ENCODE measurements around the gene EIF2S2. TPM values are rescaled to one million over a fixed set of nuclear protein-coding genes. Genes with fewer than 3 reads are reported as not detected.

Gene EIF2S2
- total and polyA plus RNA-seq, 2 experiments from 2014 or later: 40.9 to 75.8 TPM

DNA sequence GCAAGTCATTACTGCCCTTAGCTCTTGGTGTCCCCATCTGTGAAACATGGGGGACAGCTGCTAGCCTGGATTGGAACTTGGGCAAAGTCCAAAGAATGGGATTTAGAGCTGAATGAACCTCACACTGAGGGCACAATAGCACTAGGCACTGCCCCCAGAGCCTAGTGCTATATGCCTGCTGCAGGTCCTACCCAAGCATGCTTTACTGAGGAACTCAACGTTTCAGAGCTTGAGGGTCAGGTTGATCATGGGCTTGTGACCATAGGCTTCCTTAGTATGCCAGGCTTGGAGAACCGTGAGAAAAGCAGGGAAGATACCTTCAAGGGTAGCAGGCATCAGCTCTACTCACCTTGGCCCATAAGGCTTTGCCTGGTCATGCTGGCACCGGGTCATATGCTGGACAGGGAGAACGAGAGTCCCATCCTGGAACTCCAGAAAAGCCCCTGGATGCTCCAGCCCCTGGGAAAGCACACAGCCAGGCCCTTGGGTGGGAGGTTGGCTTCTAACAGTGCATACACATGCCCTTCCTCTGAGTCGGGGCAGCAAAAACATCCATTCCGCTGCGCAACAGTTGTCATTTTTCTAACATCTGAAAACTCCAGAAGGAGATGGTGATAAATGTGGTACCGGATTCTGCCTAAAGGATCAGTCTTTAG, 29.7 kb downstream of the EIF2S2 start:
- Histone ChIP-seq H4K20me1 (ENCODE audit: insufficient read depth, poor library complexity, severe bottlenecking) (peaks cover 5% of the 10 kb centered on the region), H3K9me2 (replicated peaks; ENCODE audit: insufficient read depth) (no peaks in the 10 kb centered on the region), H2AFZ (no peak overlapping the region), H3K4me1 (ENCODE audit: insufficient read depth) (no peaks in the 10 kb centered on the region), H3K27me3 (no peaks in the 10 kb centered on the region), H3K36me3 (replicated peaks; ENCODE audit: insufficient read depth, low read depth) (no peaks in the 10 kb centered on the region), H3K9me3 (ENCODE audit: low read depth) (no peaks in the 10 kb centered on the region), H3K4me3 (no peak overlapping the region), H3K27ac (no peak overlapping the region), H3K79me2 (peaks cover 5% of the 10 kb centered on the region), H3K4me2 (no peak overlapping the region)
- WGBS (ENCODE audit: low lambda C conversion rate, missing lambda C conversion rate): 98% methylated on average over 8 of the region's 8 CpGs
- DNase-seq (ENCODE audit: low spot score): no peak
- TF ChIP-seq EZH2phosphoT487 (IDR thresholded peaks at IDR 0.05; ENCODE audit: low read depth, severe bottlenecking, unreplicated experiment) (no peak), EZH2 (IDR thresholded peaks at IDR 0.05; ENCODE audit: borderline replicate concordance) (no peak)
- TF ChIP-seq, protein P1, sequence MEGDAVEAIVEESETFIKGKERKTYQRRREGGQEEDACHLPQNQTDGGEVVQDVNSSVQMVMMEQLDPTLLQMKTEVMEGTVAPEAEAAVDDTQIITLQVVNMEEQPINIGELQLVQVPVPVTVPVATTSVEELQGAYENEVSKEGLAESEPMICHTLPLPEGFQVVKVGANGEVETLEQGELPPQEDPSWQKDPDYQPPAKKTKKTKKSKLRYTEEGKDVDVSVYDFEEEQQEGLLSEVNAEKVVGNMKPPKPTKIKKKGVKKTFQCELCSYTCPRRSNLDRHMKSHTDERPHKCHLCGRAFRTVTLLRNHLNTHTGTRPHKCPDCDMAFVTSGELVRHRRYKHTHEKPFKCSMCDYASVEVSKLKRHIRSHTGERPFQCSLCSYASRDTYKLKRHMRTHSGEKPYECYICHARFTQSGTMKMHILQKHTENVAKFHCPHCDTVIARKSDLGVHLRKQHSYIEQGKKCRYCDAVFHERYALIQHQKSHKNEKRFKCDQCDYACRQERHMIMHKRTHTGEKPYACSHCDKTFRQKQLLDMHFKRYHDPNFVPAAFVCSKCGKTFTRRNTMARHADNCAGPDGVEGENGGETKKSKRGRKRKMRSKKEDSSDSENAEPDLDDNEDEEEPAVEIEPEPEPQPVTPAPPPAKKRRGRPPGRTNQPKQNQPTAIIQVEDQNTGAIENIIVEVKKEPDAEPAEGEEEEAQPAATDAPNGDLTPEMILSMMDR (IDR thresholded peaks at IDR 0.05; ENCODE audit: poor library complexity): no peak

DNA sequence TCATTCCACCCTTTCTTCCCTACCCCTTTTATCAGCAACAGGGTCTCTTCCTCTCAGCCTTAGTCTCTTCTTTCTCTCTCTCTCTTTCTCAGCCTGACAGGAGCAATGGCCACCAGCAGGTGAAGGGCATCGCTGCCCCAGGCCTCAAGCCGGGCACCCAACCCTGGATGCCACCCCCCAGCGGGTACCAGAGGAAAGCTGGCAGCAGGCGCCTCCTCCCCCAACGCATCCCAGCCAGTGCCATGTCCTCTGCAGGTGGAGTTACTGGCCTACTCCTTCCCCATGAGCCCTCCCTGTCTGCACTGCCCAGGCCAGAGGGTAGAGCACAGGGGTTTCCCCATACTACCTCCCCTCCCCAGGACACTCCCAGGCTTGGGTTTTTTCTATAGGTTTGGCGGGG, 32.2 kb downstream of the EIF2S2 start:
- no peaks in the 10 kb centered on the region for H3K27me3 ChIP-seq
- H2AFZ ChIP-seq: no peak overlapping the region
- no peak for TF ChIP-seq EZH2phosphoT487 (IDR thresholded peaks at IDR 0.05; ENCODE audit: low read depth, severe bottlenecking, unreplicated experiment)
- no peak for TF ChIP-seq EZH2 (IDR thresholded peaks at IDR 0.05; ENCODE audit: borderline replicate concordance)
- TF ChIP-seq, protein P1 (IDR thresholded peaks at IDR 0.05; ENCODE audit: poor library complexity): no peak
- H3K4me3 ChIP-seq: no peak overlapping the region
- no peak overlapping the region for H3K27ac ChIP-seq
- H3K4me1 ChIP-seq (ENCODE audit: insufficient read depth): no peaks in the 10 kb centered on the region
- no peaks in the 10 kb centered on the region for H3K9me2 ChIP-seq (replicated peaks; ENCODE audit: insufficient read depth)
- H4K20me1 ChIP-seq (ENCODE audit: insufficient read depth, poor library complexity, severe bottlenecking): peaks cover 4% of the 10 kb centered on the region
- no peak for DNase-seq (ENCODE audit: low spot score)
- H3K36me3 ChIP-seq (replicated peaks; ENCODE audit: insufficient read depth, low read depth): no peaks in the 10 kb centered on the region
- 97% methylated on average over 6 of the region's 6 CpGs for WGBS (ENCODE audit: low lambda C conversion rate, missing lambda C conversion rate)
- H3K79me2 ChIP-seq: peaks cover 7% of the 10 kb centered on the region
- no peaks in the 10 kb centered on the region for H3K9me3 ChIP-seq (ENCODE audit: low read depth)
- no peak overlapping the region for H3K4me2 ChIP-seq

DNA sequence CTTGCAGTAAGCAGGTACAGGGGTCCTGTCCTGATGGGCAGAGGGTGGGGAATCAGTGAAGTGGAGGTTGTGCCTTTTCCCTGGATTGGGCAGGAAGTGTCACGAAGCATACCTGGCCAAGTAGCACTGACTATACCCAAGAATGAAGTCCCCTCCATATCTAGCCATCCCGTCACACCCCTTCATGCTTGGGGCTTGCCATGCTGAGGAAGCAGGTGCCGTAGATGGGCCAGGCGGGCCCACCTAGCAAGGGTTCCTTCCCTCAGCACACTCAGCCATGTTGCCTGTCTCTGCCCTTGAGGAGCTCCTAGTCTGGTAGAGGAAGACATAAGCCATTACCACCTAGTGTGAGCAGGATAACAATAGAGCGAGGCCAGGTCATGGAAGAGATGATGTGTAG, 33.5 kb downstream of the EIF2S2 start:
- no peaks in the 10 kb centered on the region for H3K36me3 ChIP-seq (replicated peaks; ENCODE audit: insufficient read depth, low read depth)
- no peak for DNase-seq (ENCODE audit: low spot score)
- WGBS (ENCODE audit: low lambda C conversion rate, missing lambda C conversion rate): 99% methylated on average over 5 of the region's 5 CpGs
- no peaks in the 10 kb centered on the region for H3K9me2 ChIP-seq (replicated peaks; ENCODE audit: insufficient read depth)
- no peak overlapping the region for H3K27ac ChIP-seq
- H3K4me1 ChIP-seq (ENCODE audit: insufficient read depth): no peaks in the 10 kb centered on the region
- TF ChIP-seq EZH2phosphoT487 (IDR thresholded peaks at IDR 0.05; ENCODE audit: low read depth, severe bottlenecking, unreplicated experiment) (no peak), EZH2 (IDR thresholded peaks at IDR 0.05; ENCODE audit: borderline replicate concordance) (no peak)
- TF ChIP-seq, protein P1 (IDR thresholded peaks at IDR 0.05; ENCODE audit: poor library complexity): no peak
- no peaks in the 10 kb centered on the region for H3K9me3 ChIP-seq (ENCODE audit: low read depth)
- H4K20me1 ChIP-seq (ENCODE audit: insufficient read depth, poor library complexity, severe bottlenecking): peaks cover 12% of the 10 kb centered on the region
- no peak overlapping the region for H2AFZ ChIP-seq
- no peak overlapping the region for H3K4me3 ChIP-seq
- H3K4me2 ChIP-seq: no peak overlapping the region
- H3K27me3 ChIP-seq: no peaks in the 10 kb centered on the region
- H3K79me2 ChIP-seq: peaks cover 15% of the 10 kb centered on the region
